IPS DF 6.9 (cell line): ENCODE results near the gene OPRL1.

Experiments
- DNase-seq: peaks from one replicate; pipeline ENCODE4 v3.0.0-alpha.2; 2013; ENCODE audit warnings: low read depth, low spot score
- H3K27ac ChIP-seq: one replicate; pipeline ENCODE4 v1.5.1; 2013; ENCODE audit warnings: low read length, control low read depth
- H3K27me3 ChIP-seq: 2 replicates; pipeline ENCODE4 v1.6.1; 2013; ENCODE audit warnings: mild to moderate bottlenecking, low read length; ENCODE audit not compliant: control insufficient read depth, insufficient read depth
- H3K36me3 ChIP-seq: 2 replicates; pipeline ENCODE4 v1.6.1; 2013; ENCODE audit warnings: low read length; ENCODE audit not compliant: control insufficient read depth, insufficient read depth
- H3K4me1 ChIP-seq: 2 replicates; pipeline ENCODE4 v1.6.1; 2013; ENCODE audit warnings: low read length; ENCODE audit not compliant: control insufficient read depth, insufficient read depth
- H3K4me3 ChIP-seq: 2 replicates; pipeline ENCODE4 v1.5.1; 2013; ENCODE audit warnings: mild to moderate bottlenecking, low read length
- H3K9me3 ChIP-seq: 2 replicates; pipeline ENCODE4 v1.6.1; 2013; ENCODE audit warnings: low read length, inconsistent platforms; ENCODE audit not compliant: control insufficient read depth, insufficient read depth
- WGBS: extraction: QIAGEN DNeasy Blood & Tissue Kit; methylation state at CpG from one replicate; pipeline ENCODE4 v1.1.7; 2013; ENCODE audit warnings: mixed read lengths, missing lambda C conversion rate; ENCODE audit not compliant: insufficient read length, insufficient coverage; 5-methylcytosine and 5-hydroxymethylcytosine counted together

OPRL1 gene

DNA sequence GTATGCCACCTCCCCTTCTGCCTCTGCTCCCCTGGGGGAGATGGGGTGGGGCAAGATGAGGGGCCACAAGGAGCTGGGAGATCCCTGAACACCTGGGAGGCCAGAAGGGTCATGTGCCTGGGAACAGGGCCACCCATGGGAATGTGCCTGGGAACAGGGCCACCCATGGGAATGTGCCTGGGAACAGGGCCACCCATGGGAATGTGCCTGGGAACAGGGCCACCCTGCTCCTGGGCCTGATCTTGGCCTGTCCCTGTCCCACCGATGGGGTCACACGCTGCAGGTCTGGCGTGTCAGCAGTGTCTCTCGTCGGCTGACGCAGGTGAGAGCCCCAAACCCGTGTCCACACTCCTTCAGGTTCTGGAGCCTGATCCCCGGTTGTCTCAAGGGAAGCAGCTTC is 4.9 kb upstream of the OPRL1 start:
- no peaks in the 10 kb centered on the region for H3K9me3 ChIP-seq
- H3K4me1 ChIP-seq: peaks cover 5% of the 10 kb centered on the region; the same call in 1 of the 2 replicates
- H3K27ac ChIP-seq: no peak overlapping the region
- no peak overlapping the region for H3K4me3 ChIP-seq
- DNase-seq: no peak
- no peaks in the 10 kb centered on the region for H3K27me3 ChIP-seq
- no peaks in the 10 kb centered on the region for H3K36me3 ChIP-seq
- no CpG with 5 or more reads among the region's 8 CpGs for WGBS

DNA sequence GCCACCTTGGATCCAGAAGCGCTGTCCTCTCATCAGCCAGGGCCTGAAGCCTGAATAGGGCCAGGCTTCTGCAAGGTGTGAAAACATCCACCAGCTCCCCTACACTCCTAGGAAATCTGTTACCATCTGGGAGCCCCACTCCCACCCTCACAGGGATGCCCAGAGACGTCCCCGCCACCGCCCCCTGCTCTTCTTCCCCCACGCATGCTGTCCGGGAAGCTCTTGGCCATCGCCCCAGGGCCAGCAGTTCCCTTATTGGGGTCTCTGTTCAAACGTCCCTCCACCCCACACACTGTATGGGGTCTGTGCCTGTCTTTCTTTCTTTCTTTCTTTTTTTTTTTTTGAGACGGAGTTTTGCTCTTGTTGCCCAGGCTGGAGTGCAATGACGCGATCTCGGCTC is 4.3 kb upstream of the OPRL1 start:
- Histone ChIP-seq H3K9me3 (no peaks in the 10 kb centered on the region), H3K4me3 (no peak overlapping the region), H3K27me3 (no peaks in the 10 kb centered on the region), H3K27ac (no peak overlapping the region), H3K36me3 (no peaks in the 10 kb centered on the region), H3K4me1 (peaks cover 4% of the 10 kb centered on the region; the same call in 1 of the 2 replicates)
- WGBS: no CpG with 5 or more reads among the region's 12 CpGs
- no peak for DNase-seq

DNA sequence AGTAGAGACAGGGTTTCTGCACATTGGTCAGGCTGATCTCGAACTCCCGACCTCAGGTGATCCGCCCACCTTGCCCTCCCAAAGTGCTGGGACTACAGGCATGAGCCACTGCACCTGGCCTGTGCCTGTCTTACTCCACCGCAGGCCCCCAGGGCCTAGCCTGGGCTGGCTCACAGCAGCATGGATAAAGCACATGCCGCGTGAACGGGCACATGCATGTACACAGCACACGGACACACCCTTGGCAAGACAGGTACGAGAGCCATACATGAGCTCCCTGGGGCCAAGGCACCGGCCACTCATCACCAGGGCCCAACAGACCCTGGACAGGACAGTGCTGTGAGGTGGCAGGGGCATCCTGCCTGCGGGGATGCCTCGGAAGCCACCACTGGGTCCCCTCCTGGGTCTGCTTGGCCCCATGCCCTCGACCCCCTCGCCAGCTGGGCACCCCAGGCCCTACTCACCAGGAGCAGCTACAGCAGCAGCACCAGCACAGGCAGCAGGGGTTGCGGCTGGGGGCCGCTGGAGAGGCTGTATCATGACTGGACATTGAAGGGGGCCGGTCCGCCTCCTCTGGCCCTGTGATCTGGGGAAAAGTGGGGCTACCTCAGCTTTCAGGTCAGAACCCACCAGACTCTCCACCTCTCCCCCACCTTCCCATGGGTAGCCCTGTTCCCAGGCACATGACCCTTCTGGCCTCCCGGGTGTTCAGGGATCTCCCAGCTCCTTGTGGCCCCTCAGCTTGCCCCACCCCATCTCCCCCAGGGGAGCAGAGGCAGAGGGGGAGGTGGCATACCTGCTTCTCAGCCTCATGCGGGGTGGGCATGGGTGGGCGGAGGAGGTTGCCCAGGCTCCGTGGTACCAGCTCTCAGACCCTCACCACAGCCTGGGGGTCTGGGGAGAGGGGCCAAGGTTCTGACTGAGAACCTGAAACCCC is 3.6 kb upstream of the OPRL1 start:
- no CpG with 5 or more reads among the region's 22 CpGs for WGBS
- Histone ChIP-seq H3K27me3 (no peaks in the 10 kb centered on the region), H3K4me1 (peaks cover 4% of the 10 kb centered on the region; the same call in 1 of the 2 replicates), H3K36me3 (no peaks in the 10 kb centered on the region), H3K9me3 (no peaks in the 10 kb centered on the region), H3K27ac (no peak overlapping the region), H3K4me3 (no peak overlapping the region)
- DNase-seq: no peak

DNA sequence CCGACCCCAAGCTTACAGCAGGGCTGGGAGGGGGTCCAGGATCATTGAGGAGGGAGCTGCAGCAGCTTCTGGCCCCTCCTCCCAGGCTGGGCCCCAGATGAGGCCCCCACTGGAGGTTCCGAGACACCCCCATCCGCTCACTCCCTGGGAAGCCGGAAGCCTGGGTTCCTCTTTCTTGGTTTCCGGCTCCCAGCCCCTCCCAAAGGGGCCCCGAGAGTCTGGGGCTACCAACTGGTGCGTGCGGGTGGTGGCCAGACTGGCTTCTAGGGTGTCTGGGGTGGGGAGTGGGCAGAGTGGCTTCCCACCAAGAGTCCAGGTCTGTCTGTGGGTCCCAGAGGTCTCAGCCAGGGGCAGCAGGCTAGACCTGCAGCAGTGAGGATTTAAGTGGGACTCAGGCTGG is 2.8 kb upstream of the OPRL1 start:
- H3K4me1 ChIP-seq: peaks cover 4% of the 10 kb centered on the region; the same call in 1 of the 2 replicates
- no peak for DNase-seq
- no peak overlapping the region for H3K27ac ChIP-seq
- H3K9me3 ChIP-seq: no peaks in the 10 kb centered on the region
- H3K27me3 ChIP-seq: no peaks in the 10 kb centered on the region; the same call in 1 of the 2 replicates
- WGBS: no CpG with 5 or more reads among the region's 8 CpGs
- no peaks in the 10 kb centered on the region for H3K36me3 ChIP-seq
- H3K4me3 ChIP-seq: no peak overlapping the region

DNA sequence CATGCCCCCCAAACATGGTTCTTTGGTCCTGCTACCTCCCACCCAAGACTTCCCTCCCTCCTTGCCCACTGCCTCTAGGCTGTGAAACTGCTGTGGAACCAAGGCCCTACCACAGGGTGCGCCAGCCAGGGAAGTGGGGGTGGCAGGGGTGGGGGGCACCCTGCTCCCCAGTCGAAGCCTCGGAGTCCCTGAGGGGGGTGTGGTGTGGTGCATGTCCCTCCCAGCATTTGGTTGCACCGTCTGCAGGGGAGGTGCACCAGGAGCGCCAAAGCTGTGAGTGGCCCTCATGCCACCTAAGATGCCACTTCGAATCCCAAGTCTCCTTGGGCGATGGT is 2.4 kb upstream of the OPRL1 start:
- no CpG with 5 or more reads among the region's 7 CpGs for WGBS
- Histone ChIP-seq H3K27ac (no peak overlapping the region), H3K36me3 (no peaks in the 10 kb centered on the region), H3K27me3 (no peaks in the 10 kb centered on the region; the same call in 1 of the 2 replicates), H3K9me3 (no peaks in the 10 kb centered on the region), H3K4me3 (no peak overlapping the region), H3K4me1 (peaks cover 4% of the 10 kb centered on the region; the same call in 1 of the 2 replicates)
- no peak for DNase-seq

DNA sequence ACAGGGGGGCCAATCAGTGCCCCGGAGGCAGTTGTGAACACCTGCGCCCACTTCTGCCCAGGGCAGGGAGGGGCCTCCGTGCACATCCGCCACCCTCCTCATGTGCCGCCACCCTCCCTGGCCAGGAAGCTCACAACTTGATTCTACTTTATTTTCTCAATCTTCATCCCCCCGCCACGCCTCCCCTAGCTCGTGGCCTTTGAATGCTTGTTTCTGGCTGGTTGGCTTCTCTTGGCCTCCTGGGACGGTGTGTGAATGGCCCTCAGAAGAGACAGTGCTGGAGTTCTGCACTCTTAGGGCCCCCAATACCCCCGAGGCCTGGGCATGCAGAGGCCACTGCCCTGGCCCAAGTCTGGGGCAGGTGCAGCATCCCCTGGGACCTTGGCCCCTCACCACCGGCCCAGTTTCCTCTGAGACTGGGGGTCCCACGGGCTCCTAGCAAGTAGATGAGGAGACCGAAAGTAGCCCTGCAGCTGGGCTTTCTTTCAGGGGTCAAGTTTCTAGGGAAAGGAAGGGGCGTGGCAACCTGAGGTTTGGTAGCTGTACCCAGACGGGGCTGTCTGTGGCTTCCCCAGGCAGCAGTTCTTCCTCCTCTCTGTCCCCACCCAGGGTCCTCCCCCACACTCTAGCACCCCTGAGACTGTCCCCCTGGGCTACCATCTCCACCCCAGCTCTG is 1.9 kb upstream of the OPRL1 start:
- peaks cover 4% of the 10 kb centered on the region; the same call in 1 of the 2 replicates for H3K4me1 ChIP-seq
- no peaks in the 10 kb centered on the region for H3K36me3 ChIP-seq
- WGBS: no CpG with 5 or more reads among the region's 15 CpGs
- H3K27me3 ChIP-seq: peaks cover under 1% of the 10 kb centered on the region; the same call in 1 of the 2 replicates
- DNase-seq: no peak
- H3K27ac ChIP-seq: no peak overlapping the region
- no peak overlapping the region for H3K4me3 ChIP-seq
- H3K9me3 ChIP-seq: no peaks in the 10 kb centered on the region

DNA sequence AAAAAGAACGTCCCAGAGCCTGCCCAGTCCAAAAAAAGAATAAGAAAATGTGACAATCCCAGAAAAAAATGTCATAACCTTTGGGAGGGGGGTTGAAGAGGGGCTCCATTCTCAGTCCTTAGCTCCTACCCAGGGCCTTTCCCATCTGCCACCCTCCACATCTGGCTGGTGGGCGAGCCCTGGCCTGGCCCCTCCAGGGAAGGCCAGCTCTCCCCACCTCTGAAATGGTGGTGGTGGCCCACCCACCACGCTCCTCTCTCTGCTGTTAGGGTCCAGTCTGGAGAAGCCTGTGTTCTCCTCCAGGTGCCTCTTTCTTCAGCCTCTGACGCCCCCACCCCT is 979 bp upstream of the OPRL1 start:
- no CpG with 5 or more reads among the region's 4 CpGs for WGBS
- Histone ChIP-seq H3K36me3 (no peaks in the 10 kb centered on the region), H3K4me1 (peaks cover 4% of the 10 kb centered on the region; the same call in 1 of the 2 replicates), H3K27me3 (peaks cover 2% of the 10 kb centered on the region; the same call in 1 of the 2 replicates), H3K4me3 (peak overlapping the region; percentile 40; the same call in 1 of the 2 replicates), H3K9me3 (no peaks in the 10 kb centered on the region), H3K27ac (no peak overlapping the region)
- DNase-seq: no peak

DNA sequence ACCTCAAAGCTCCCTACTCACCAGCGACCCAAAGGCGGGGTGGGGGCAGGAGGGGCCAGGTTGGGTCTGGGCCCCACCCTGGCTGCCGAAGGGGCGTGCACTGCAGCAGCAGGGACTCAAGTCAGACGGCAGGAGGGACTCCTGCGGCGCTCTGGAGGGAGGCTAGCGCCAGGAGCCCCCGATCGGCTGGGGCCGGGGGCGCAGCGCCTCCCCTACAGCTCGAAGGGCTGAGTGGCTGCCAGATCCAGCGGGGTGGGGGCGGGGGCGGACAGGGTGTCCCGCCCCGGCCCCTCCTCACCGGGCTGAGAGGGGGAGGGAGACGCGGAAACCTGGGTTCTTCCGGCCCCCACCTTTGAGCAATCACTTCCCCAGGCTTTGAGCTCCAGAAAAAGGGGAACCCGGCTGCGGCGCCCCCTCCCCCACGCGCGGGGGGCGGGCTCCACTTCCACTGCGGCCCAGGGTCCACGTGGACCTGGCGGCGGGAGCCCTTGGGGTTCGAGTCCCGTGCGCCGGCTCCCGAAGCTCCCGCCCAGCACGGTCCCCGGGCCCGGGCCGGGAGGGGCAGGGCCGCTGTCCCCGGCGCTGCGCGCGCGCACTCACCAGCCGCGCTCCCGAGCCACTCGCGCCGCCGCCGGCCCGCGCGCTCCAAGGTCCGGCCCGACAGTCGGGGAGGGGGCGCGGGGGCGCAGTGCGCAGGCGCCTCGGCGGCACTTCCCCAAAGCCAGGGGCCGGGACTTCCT is 439 bp upstream of the OPRL1 start, which contains the start of gene RGS19:
Gene RGS19 (minus strand): TSS at position 246 of the 740 bp plus-strand sequence. CDS start 2,632 bp downstream, outside the sequence.
- peaks cover 4% of the 10 kb centered on the region; the same call in 1 of the 2 replicates for H3K4me1 ChIP-seq
- no peak for DNase-seq

DNA sequence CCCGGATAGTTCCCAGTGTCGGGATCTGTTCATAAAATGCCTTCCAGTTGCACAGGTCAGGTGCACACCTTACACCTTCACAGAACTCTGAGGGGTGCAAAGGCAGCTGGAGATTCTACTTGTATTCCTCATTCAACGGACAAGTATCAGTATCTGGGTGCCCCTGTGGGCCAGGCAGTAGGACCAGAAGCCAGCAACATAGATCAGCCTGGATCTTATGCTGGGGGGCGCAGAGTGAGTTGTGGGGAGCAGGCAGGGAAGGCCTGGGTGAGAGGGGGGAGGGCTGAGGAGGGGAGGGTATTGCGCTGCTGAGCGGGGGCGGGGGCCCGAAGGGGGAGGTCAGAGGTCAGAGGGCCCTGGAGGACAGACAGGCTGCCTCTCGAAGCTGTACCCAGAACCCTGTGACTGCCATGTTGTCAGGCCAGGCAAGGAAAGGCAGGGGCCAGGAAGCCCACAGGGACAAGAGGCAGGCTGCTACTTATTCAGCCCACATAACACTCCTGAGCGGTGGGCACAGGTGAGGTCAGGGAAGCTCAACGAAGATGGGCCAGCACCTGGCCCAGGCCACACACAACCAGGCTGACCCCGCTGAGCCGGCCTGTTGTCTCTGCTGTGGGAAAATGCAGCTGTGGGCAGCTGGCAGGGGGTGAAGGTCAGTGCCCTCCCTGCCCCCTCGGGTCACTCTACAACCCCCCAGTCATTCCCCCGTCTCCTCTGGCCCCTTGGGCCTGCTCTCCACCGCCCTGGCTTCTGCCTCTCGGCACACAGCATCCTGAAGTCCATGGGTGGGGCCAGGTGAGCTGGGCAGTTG is 1.1 kb downstream of the OPRL1 start:
- no CpG with 5 or more reads among the region's 17 CpGs for WGBS
- H3K27ac ChIP-seq: no peak overlapping the region
- H3K4me1 ChIP-seq: peaks cover 5% of the 10 kb centered on the region; the same call in 1 of the 2 replicates
- no peak for DNase-seq
- H3K9me3 ChIP-seq: no peaks in the 10 kb centered on the region
- H3K4me3 ChIP-seq: no peak overlapping the region
- no peaks in the 10 kb centered on the region for H3K36me3 ChIP-seq
- peaks cover 10% of the 10 kb centered on the region; the same call in 1 of the 2 replicates for H3K27me3 ChIP-seq

More for the DNA sequence above, 439 bp upstream of the OPRL1 start, which contains the start of gene RGS19:
- WGBS: no CpG with 5 or more reads among the region's 73 CpGs
- Histone ChIP-seq H3K27me3 (peaks cover 5% of the 10 kb centered on the region; the same call in 1 of the 2 replicates), H3K4me3 (peak within 1 kb of the TSS; percentile 40; the same call in 1 of the 2 replicates), H3K9me3 (no peaks in the 10 kb centered on the region), H3K27ac (no peak within 1 kb of the TSS), H3K36me3 (no peaks in the 10 kb centered on the region)
